T47D (cell line): Measurements from ENCODE around the gene P2RY2.

Experiments used
- DNase-seq, 2 experiments: peaks; one replicate each; pipeline versions ENCODE4 v3.0.0 to v3.0.0-alpha.2; 2011 to 2012; ENCODE audit warnings: low read depth in 1 of 2, low spot score in 1 of 2
- JUND ChIP-seq: IDR thresholded peaks from 2 replicates; pipeline ENCODE4 v1.6.1; 2012; ENCODE audit warnings: low read depth
- in situ Hi-C: cut with HindIII; loops from 2 replicates; pipeline ENCODE4 v1.10.0; 2016; ENCODE audit warnings: low sequenced_read_pairs, low pct_unique_long_range_greater_than_20kb

Gene P2RY2

DNA sequence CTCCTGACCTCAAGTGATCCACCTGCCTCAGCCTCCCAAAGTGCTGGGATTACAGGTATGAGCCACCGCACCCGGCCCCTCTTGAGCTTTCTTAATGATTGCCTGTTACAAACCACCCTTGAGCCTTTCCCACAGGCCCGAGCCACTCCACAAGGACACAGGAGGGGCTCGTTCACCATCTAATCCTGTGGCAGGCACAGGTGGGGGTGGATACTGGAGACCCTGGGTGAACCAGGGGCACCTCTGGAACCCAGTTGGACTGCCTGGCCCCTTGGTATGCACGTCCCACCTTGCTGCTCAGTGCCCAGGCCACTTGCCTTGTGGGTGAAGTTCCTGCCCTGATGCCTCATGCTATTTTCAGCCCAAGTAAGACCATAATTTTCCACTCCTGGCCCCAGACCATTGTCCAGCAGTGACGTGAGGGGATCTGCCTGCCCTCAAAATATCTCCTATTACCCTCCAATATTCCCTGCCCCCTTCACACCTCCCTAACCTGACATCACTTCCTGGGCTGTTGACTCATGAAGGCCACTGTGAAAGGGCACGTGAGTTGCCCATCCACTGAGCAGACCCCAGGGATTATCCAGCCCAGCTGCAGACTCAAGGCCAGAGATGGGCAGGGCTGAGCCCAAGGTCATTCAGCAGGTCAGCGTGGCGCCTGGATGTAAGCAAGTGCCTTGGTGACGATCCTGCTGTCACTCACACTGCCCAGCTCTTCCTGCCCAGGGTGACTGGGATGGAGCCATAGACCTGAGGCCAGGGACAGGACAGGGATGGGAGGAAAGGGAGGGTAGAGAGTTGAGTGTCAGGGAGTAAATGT, 19.6 kb downstream of the P2RY2 start:
- DNase-seq = no peak
- in situ Hi-C loops = no loop called here
- TF ChIP-seq JUND = no peak

- no peak for DNase-seq
- TF ChIP-seq JUND = no peak
- in situ Hi-C loops = no loop called here
Observed at GRCh38 chr11:73239111-73239521, 21.0 kb downstream of the P2RY2 start.

- DNase-seq = no peak
- in situ Hi-C loops = no loop called here
- no peak for TF ChIP-seq JUND
Observed at GRCh38 chr11:73239571-73240189, 21.6 kb downstream of the P2RY2 start.

GRCh38 chr11:73240190-73240781, 22.2 kb downstream of the P2RY2 start:
- in situ Hi-C loops = no loop called here
- no peak for DNase-seq
- no peak for TF ChIP-seq JUND

DNA sequence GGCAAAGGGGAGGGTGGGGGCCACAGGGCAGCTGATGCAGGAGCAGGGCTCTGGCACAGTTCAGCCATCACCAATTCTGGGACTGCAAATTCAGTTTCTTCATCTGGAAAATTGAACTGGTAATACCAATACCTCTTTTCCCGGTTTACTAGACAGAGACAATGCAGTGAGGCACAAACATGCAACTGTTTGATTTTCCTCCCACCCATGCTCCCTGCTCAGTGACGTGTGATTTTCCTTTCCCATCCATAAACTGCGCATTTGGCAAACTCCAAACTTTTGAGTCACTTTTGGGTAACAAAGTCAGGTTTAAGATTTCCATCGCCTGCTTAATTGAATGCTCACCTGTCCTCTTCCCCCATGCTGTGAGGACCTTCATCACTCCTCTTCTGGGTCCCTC, 23.2 kb downstream of the P2RY2 start:
- no peak for DNase-seq
- no peak for TF ChIP-seq JUND
- in situ Hi-C loops = no loop called here

- TF ChIP-seq JUND = no peak
- in situ Hi-C loops = no loop called here
- peak; percentile 78 to 79 for DNase-seq
Observed at GRCh38 chr11:73242251-73243092, 24.4 kb downstream of the P2RY2 start.

DNA sequence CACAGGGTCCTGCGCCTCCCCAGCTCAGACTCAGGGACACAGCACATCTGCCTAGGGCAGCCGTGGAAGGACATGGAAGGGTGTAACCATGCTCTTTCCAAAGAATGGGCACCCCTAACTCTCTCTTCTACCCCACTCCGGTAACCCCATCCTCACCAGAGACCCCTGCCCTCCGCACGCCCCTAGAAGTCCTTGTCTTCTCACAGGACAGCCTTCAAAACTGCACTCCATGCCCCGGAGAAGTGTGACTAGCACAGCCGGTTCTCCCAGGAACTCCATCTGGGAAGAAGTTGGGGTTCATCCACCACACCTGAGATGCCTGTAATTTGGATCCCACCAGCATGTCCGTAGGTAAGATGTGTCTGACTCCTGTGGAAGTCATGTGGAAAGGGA, 25.0 kb downstream of the P2RY2 start:
- DNase-seq = no peak
- in situ Hi-C loops = no loop called here
- TF ChIP-seq JUND = no peak

DNA sequence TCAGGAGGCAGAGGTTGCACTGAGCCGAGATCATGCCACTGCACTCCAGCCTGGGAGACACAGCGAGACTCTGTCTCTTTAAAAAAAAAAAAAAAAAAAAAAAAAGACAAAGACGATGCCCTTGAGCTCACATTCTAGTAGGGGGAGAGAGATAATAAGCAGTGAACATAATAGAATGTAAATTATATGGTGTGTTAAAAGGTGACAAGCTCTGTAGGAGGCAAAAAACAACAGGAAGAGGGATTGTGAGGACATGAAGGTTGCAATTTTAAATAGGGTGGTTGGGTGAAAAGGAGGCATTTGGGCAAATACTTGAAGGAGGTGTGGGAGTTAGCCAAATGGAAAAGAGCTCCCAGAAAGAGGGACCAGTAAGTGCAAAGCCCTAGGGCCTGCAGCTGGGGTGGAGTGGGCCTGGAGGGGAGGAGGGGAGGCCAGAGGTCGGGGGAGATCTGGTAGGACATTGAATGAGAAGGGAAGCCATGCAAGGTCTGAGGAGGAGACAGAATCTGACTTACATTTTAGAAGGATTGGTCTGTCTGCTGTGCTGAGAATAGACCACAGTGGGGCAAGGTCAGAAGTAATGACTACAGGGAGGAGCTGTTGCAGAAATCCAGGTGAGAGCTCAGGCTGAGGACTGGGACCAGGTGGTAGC, 26.6 kb downstream of the P2RY2 start:
- in situ Hi-C loops = no loop called here
- DNase-seq = no peak
- no peak for TF ChIP-seq JUND

- in situ Hi-C loops = no loop called here
- no peak for DNase-seq
- TF ChIP-seq JUND = no peak
Observed at GRCh38 chr11:73245461-73245860, 27.4 kb downstream of the P2RY2 start.

DNA sequence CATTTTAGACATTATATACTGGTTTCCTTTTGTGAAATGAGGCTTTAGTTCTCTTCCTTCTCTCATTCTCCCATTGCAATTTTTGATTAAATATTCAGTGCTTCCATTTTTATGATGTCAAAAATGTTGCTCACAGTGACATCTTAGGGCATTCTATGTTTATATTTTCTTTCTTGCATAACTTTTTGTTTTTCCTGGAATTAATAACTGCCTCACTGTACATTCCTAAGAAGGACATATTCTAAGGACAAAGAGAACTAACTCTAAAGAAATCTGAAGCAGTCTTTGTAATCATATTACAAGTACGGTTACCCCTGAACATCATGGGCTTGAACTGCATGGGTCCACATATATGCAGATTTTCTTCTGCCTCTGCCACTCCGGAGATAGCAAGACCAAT, 28.2 kb downstream of the P2RY2 start:
- no peak for TF ChIP-seq JUND
- in situ Hi-C loops = no loop called here
- DNase-seq = no peak

- in situ Hi-C loops = no loop called here
- DNase-seq = no peak
- TF ChIP-seq JUND = no peak
Observed at GRCh38 chr11:73248526-73249185, 30.6 kb downstream of the P2RY2 start.

DNA sequence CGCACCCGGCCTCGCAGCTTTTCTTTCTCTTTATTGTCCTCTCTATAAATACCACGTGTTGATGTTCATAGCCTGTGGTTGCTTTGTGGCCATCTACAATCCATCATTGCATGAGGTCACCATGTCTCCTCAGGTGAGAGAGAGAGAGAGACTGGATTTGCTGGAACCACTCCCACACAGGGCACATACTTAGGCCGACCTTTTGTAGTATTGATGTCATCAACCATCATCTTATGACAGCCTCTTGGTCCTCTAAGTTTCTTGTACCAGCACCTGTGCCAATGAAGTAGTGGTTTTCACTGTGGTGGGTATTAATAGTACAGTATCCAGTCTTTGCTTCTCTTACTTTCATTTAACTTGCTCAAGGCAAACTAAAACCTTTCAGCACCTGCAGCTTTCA, 31.2 kb downstream of the P2RY2 start:
- in situ Hi-C loops = no loop called here
- peak in 1 of 2 experiments; percentile 84 for DNase-seq
- no peak for TF ChIP-seq JUND
